CD4-positive, alpha-beta T cell treated with Interleukin-15 for 1 hour (primary cell): ENCODE results near the gene BCL2L12.
A peak's percentile ranks its signal among the peaks of the same experiment; 100 is the strongest.

Source experiments
- DNase-seq: peaks from one replicate; pipeline ENCODE4 v3.0.0-alpha.2; 2020

BCL2L12 gene

DNA sequence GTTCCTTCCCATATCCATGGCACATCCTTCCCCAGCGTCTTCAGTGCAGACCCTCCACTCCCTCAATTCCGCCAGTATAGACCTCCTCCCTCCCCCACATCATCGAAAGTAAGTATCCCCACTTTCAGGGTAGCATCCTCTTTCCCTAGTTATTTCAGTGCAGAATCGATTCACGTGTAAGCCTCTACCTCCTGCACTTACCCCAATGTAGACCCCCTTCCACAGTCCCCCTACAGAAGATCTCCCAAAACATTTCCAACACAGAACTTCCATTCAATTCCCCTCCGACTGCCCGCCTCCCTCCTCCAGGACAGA lies 740 bp upstream of the BCL2L12 start:
- DNase-seq: no peak

DNA sequence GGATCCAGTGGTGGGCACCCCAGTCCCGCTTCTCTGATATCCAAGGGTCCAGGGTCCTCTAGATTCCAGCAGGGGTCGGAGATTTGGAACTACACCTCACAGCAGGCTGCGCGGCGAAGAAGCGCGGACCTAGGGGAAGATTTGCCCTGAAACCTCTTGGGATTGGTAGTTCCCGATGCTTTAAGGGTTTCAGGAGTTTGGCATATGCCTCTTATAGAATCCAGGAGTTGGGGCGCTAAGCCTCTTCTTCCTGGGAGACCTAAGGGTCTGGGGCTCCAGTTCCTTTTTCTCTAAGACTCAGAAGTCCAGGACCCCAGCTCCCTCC lies 349 bp downstream of the BCL2L12 start:
- no peak for DNase-seq

DNA sequence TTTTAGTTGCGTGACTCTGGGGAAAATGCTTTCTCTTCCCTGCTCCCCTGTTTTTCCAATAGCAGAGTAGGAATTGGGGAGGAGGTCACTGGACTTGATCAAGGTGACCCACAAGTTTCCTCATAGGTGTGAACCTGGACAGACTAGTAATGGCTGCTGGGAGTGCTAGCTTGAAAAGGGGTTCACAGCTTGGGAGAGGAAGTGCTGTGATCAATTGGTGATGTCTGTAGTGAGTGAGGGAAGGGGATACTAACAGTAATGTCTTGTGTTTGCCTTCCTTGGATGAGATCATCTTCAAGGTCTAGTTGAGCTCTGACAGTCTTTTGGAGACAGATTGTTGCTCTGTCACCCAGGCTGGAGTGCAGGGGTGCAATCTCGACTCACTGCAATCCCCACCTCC lies 1.7 kb downstream of the BCL2L12 start:
- no peak for DNase-seq

DNA sequence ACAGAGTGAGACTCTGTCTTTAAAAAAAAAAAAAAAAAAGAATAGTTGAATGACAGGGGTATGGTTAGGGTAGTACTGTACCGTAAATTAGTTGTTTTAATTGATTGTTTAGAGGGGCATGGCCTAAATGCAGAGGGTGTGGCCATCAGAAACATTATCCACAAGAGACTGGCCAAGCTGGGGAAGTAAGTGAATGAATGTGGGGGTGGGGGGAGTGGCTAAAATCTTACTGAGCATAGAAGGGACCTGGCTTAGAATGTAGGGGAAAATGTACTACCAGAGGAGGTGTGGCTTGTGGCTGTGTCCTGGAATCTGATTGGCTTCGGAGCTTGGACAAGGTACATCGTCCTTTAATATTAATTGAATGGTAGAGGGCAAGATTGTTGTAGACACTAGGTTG lies 3.8 kb downstream of the BCL2L12 start:
- DNase-seq: no peak

DNA sequence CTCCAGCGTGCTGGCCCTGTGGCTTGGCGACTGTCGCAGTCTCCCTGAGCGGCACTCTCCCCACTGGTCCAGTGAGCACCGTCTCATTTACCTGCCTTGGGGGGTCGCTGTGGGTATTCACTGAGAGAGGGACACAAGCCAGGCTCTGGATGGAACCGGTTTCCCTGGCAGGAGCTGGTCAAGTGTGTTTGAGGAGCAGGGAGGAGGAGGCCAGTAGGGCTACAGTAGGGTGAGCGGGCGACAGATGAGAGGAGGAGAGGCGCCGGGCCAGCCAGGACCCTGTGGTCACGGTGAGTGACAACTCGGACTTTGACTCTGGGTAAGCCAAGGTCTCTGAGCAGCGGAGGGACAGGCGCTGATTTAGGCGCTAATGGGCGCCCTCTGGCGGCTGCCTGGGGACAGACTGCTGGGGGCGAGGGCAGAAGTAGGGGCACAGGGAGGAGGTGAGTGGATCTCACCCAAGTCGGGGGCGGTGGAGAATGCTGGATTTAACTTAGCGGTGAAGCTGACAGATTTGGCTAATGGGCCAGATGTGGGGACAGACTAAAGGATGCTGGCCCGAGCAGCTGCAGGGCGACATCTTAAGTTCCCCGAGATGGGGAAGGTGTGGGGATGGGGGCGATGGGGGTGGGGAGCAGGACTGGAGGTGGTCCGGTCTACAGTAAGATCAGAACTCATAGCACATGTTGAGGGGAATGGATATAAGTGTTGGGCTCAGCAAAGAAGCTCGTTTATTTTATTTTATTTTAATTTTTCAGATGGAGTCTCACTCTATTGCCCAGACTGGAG lies 6.6 kb downstream of the BCL2L12 start:
- DNase-seq: peak; percentile 77

DNA sequence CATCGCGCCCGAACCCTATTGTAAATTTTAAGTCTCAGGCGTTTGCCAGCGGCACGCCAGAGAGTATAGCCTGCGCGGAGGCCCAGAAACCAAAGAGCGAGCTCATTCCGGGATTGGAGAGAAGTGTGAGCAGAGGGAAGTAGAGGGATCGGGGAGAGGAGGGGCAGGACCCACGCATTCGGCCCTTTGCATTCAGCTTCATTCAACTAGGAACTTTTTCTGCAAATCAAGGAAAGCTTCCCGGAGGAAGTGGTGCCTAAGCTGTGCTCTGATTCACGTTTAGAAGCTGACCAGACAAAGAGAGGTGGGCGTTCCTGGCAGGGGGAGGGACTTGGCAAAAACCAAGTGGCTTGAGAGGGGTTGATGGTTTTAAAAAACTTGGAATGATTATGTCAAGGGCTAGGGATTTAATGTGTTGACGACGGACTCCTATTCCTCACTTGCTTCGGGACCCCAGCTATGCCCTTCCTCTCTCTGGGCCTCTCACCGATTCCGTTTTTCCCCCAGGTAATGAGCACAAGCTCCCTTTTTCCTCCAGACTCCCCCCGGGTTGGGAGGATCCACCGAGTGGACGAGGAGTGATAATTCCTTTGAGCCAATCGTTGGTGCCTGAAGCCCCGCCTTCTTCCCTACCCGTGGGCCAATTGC lies 10.5 kb downstream of the BCL2L12 start:
- no peak for DNase-seq

DNA sequence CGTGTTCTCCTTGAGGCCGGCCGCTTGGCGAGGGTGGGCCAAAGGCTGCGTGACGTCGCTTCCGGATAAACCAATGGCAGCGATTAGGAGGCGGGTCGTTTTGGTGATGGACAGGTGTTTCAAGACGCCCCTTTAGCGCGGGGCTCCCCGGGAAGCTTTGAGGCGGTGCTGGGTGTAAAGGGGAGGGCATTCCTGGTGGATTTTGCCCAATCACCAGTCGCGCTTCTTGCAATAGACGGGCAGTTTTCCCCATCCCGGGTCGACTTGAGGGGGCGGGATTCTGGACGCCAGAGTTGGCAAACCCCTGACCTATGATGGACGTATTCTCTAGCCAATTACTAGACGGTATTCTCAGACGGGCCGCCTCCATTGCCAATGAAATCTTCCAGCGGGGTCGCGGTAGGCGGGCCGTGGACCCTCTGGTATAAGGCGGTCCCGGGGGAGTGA lies 11.1 kb downstream of the BCL2L12 start:
- peak; percentile 100 for DNase-seq

DNA sequence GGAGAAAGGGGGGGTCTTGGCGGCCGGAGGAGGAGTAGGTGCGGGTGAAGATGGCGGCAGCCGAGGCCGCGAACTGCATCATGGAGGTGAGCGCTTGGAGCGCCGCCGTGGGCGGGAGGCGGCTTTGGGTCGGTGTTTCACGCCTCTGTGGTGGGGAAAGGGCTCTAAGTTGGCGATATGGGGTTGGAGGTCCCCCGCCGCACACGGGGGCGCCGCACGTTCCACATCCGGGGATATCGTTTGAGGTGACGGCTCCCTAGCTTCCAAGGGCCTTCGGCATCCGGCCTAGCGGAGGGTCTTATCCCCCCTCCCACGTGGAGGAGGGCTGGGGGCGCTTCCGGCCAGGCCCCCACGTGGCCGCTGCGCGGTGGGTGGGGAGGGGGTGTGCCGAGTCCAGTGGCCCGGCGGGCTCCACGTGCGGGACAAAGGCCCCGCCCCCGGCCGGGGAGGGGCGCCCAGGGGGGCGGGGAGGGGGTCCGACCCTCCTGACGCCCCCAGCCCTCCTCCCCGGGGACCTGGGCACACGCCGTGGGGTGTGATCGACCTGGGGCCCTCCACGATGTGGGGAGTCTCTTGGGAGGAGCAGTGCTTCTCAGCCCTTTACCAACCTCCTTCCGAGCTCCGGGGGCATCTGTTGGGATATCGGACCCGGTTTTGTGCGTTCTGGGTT lies 11.6 kb downstream of the BCL2L12 start, which contains the start of gene PRMT1:
PRMT1 (plus strand) TSS at position 41 of the 670 bp plus-strand sequence; CDS start at position 51, 10 bp downstream.
- peak; percentile 60 for DNase-seq

DNA sequence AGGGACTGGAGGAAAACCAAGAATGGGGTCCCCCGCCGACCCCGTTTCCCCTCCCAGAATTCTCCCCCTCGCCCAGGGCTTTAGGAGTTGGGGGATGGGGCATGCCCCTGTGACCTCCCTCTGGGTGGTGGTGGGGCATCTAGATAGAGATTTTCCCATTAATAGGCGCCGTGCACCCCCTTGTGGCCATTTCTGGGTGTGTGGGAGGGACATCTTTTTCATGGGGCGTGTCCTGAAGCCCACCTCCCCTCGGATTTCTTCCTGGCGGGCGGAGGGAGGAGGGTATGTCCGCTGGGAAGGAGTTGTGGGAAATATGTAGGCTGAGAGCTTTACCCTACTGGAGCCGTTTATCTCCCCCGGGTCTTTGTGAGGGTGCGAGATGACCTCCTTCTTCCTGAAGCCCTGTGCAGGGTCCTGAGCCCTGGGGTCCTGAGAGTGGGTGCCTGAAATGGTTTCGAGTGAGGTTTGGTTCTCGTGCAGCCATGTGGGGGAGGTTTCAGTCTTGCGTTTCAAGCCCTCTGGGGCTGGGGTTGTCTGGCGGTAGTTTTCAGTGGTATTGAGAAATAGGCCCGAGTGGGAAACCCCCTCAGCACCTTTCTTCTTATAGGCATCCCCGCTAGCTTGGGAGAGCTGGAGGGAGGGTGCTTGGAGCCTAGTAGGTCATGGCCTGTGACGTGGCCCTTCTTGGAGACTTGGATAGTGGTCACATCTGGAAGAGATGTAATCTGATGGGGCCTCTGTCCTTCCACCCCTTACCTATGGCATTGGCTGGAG lies 12.4 kb downstream of the BCL2L12 start:
- peak; percentile 82 for DNase-seq

DNA sequence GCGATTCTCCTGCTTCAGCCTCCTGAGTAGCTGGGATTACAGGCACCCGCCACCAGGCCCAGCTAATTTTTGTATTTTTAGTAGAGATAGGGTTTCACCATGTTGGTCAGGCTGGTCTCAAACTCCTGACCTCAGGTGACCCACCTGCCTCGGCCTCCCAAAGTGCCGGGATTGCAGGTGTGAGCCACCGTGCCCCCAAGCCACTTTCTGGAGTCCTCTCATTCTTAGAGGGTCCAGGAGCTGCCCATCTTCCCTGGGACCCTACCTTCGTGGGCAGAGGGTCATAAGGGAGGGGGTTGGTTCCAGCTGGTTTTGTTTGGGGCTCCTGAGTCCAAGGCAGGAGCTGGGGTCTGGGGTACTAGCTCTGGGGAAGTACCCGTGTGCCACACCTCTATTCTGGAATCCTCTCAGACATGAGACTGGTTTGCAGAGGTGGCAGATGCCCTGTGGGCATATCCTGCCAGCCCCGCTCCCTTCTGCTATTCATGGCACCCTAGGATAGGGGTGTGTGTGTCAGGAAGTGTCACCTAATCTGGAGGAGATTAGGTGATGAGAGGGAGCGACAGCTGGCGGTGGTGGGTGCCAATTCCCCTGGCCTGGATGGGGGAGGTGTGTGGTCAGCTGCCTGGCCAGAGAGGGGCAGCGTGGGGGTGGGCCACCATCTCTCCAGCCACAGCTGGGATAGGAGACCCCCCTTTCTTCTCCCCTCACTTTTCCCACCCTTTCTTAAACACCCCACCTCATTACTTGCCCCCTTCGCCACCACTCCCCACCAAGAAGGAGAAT lies 13.4 kb downstream of the BCL2L12 start:
- DNase-seq: no peak

DNA sequence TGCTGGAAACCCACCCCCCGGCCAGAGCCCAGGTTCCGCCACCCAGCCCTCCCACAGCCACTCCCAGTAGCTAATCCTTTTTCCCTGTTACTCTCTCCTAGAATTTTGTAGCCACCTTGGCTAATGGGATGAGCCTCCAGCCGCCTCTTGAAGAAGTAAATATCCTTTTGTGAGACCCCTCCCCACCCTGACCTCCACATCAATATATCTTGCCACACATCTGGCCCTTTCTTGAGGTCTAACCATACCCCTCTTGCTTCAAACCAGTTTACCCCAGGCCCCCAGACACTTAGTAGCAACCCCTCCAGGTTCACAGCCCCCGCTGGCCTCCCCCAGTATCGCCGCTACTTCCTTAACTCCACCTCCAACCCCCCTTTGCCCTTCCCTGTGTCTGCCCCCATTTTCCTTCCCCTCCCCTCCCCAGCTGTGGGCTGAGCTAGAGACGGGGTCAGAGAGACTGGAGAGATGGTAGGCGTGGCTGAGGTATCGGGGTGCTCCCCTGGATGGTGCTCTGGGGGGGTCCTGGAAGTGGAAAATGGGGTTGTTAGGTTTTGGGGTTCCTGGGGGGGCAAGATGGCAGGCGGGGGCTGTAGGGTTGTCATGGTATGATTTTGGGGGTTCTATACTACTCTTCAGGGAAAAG lies 14.2 kb downstream of the BCL2L12 start:
- no peak for DNase-seq

DNA sequence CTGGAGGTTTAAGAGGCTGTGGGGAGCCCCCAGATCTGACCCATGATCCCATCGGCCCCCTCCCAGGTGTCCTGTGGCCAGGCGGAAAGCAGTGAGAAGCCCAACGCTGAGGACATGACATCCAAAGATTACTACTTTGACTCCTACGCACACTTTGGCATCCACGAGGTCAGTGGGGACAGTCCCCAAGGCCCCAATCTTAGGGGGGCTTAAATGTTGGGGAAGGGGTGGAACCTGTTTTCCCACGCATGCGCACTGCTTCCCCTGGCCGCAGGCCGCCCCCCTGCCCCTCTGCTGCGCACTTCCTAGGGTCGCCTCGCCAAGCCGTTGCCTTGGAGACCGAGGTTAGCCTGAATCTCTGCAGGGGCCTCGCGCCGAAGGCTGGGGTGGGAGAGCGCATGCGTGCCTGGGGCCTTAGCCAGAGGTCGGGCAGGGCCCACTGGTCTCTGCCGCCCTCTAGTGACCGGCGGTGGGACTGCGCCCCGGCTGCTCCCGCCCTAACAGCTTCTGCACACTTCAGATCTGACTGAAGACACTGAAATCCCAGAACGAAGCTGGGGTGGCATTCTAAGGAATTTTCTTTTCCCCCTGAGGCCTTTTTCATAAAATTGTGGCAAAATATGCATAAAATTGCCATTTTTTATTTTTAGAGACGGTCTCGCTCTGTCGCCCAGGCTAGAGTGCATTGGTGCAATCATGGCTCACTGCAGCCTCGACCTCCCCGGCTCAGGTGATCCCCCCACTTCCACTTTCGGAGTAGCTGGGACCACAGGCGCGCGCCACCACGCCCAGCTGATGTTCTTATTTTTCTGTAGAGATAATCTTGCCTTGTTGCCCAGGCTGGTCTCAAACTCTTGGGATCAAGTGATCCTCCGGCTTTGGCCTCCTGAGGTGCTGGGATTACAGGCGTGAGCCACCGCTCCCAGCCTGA lies 15.0 kb downstream of the BCL2L12 start:
- peak; percentile 91 for DNase-seq

DNA sequence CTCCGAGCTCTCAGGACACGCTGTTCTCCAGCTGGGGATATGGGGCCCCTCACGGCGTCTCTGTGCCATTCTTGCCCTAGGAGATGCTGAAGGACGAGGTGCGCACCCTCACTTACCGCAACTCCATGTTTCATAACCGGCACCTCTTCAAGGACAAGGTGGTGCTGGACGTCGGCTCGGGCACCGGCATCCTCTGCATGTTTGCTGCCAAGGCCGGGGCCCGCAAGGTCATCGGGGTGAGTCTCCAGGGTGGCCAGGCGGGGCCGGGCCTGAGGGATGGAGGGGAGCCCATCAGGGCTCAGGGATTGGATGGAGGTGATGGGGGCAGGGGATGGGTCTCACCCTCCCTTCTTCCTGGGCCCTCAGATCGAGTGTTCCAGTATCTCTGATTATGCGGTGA lies 16.1 kb downstream of the BCL2L12 start:
- DNase-seq: no peak

DNA sequence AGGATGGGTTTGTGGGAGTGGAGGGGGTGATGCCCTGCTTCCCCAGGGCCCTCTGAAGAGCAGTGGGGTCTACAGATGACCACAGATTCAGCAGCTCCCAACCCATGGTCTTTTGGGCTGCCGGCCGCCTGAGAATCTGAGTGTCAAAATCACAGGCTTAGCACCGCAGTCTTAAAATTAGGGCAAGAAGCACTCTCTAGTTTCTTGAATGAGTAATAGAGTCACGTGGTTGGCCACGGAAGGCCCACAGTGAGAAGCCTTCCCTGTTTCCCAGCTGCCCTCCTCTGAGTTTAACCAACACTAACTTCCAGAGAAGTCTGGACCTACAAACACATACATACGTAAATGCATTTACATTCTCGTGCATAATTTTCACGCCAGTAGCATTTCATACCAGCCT lies 16.5 kb downstream of the BCL2L12 start:
- no peak for DNase-seq

DNA sequence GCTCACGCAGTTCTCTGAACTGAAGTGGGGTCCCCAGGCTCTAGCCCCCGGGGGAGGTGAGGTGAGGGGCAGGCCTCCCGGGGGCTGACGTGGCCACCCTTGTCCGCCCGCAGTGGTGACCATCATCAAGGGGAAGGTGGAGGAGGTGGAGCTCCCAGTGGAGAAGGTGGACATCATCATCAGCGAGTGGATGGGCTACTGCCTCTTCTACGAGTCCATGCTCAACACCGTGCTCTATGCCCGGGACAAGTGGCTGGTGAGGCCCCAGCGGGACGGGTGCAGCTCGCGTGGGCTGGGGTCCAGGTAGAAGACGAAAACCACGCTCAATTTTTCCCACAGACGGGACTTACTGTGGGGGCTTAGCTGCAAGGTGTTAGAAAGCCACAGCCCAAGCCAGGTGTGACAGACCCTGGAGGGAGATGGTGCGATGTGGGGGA lies 18.1 kb downstream of the BCL2L12 start:
- DNase-seq: no peak

DNA sequence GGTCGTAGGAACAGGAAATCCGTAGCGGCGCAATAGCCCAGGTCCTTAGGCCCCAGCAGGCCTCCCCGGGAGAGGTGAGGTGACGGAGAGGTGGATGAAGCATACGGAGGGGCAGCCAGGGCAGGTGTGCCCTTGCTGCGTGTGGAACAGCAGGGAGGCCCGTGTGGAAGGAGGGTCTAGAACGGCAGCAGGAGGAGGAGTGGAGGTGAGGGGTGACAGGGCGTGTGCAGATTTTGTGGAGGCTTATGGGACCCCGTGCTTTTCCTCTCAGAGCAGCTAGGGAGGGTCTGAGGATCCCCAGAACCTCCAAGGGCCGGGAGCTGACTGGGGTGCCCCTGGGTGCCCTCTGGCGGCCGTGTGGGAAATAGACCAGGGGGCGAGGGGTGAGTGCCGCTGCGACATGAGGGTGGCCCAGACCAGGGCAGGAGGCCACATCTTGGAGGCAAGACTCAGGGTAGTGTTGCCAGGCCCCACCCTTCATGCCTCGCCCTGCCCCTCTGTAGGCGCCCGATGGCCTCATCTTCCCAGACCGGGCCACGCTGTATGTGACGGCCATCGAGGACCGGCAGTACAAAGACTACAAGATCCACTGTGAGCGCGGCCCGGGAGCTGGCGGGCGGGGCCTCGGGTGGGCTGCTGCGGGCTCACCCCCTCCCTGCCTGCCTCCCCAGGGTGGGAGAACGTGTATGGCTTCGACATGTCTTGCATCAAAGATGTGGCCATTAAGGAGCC lies 18.7 kb downstream of the BCL2L12 start:
- no peak for DNase-seq

DNA sequence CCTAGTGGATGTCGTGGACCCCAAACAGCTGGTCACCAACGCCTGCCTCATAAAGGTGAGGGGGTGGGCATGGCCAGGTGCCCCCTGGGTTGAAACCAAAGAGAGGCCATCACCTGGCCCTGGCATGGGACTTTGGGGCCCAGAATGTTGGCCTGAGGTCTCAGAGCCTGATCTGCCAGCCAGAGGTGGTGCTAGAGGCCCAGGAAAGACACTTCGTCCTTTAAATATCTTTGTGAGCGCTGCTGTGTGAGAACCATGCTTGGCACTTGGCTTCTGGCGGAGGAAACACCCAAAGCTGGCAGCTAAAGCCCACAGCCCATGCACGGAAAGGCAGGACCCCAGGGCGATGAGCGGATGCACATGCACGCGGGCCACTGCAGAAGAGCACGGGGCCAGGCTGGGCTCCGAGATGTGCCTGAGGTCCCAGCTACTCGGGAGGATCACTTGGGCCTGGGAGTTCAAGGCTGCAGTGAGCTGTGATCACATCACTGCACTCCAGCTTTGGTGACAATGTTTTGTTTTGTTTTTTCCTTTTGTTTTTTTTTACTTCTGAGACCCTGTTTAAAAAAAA lies 19.3 kb downstream of the BCL2L12 start:
- no peak for DNase-seq

DNA sequence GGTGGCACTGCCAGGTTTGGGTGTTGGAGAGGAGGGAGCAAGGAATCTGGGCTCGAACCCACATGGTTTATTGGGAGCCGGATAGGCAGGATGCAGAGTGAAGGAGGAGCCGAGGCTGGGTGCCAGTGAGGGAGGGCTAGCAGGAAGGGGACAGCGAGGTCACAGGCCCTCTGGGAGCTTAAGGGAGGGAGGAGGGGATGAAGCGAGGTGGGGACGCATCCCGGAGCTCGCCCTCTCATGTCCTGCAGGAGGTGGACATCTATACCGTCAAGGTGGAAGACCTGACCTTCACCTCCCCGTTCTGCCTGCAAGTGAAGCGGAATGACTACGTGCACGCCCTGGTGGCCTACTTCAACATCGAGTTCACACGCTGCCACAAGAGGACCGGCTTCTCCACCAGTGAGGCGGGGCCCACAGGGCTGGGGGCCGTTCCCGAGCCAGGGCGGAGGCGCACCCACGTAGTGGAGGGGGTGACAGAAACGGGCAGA lies 20.2 kb downstream of the BCL2L12 start:
- DNase-seq: no peak

DNA sequence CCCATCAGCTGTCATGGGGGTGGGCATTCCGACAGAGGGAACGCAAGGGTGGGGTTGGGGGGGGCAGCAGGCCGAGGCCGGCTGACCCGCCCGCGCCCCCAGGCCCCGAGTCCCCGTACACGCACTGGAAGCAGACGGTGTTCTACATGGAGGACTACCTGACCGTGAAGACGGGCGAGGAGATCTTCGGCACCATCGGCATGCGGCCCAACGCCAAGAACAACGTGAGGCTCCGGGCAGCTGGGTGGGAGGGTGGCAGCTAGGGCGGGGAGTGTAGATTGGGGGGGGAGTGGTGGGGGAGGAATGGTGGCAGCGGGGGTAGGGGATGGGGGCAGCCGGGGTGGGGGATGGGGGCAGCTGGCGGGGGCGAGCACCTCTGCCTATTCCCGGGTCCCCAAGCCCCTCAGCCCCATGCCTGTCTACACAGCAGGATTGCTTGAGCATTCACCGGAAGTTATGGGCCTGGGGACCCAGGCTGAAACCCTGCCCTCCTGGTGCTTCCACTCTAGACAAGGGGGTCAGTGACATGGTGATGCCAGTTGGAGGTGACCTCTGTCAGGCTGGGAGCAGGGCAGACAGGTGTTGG lies 20.9 kb downstream of the BCL2L12 start:
- DNase-seq: no peak
